ENCODE results near the gene CALCOCO1.

The CALCOCO1 gene

GRCh38 chr12:53740130-53740491 is 12.9 kb upstream of the CALCOCO1 start:
- ChIA-PET POLR2A (no interaction called here), CTCF (interaction anchor here (10.2 to 18.5 kb wide), 3 partner anchors 10 to 49 kb away, joined by 398 to 460 read pairs (median 434); partner anchors contain the start of gene CALCOCO1)
- TF ChIP-seq CTCF (IDR thresholded peaks at IDR 0.05; ENCODE audit: control extremely low read depth, extremely low read depth, low read depth, missing control alignments) = no peak
- no peak for DNase-seq (ENCODE audit: extremely low spot score)

GRCh38 chr12:53739214-53740129 is 12.2 kb upstream of the CALCOCO1 start:
- POLR2A ChIA-PET = no interaction called here
- CTCF ChIA-PET = interaction anchor here (1.6 to 19.1 kb wide), 6 partner anchors 4 to 64 kb away, joined by 4 to 460 read pairs (median 416); partner anchors contain the start of genes ATP5MC2 and CALCOCO1
- TF ChIP-seq CTCF (IDR thresholded peaks at IDR 0.05; ENCODE audit: control extremely low read depth, extremely low read depth, low read depth, missing control alignments) = no peak
- no peak for DNase-seq (ENCODE audit: extremely low spot score)

GRCh38 chr12:53738406-53739213 is 11.4 kb upstream of the CALCOCO1 start:
- POLR2A ChIA-PET = no interaction called here
- DNase-seq (ENCODE audit: extremely low spot score) = no peak
- no peak for TF ChIP-seq CTCF (IDR thresholded peaks at IDR 0.05; ENCODE audit: control extremely low read depth, extremely low read depth, low read depth, missing control alignments)

GRCh38 chr12:53737951-53738405 is 10.7 kb upstream of the CALCOCO1 start:
- TF ChIP-seq CTCF (IDR thresholded peaks at IDR 0.05; ENCODE audit: control extremely low read depth, extremely low read depth, low read depth, missing control alignments) = no peak
- CTCF ChIA-PET = interaction anchor here (1.6 to 19.1 kb wide), 6 partner anchors 5 to 62 kb away, joined by 4 to 460 read pairs (median 416); partner anchors contain the start of genes ATP5MC2 and CALCOCO1
- POLR2A ChIA-PET = no interaction called here
- DNase-seq (ENCODE audit: extremely low spot score) = no peak

More at GRCh38 chr12:53738406-53739213, 11.4 kb upstream of the CALCOCO1 start:
- CTCF ChIA-PET = interaction anchor here (1.6 to 19.1 kb wide), 6 partner anchors 4 to 63 kb away, joined by 4 to 460 read pairs (median 416); partner anchors contain the start of genes ATP5MC2 and CALCOCO1

- no peak for TF ChIP-seq CTCF (IDR thresholded peaks at IDR 0.05; ENCODE audit: control extremely low read depth, extremely low read depth, low read depth, missing control alignments)
- no peak for DNase-seq (ENCODE audit: extremely low spot score)
- ChIA-PET POLR2A (no interaction called here), CTCF (interaction anchor here (1.1 to 19.1 kb wide), 6 partner anchors 6 to 113 kb away, joined by 3 to 460 read pairs (median 200); no protein-coding TSS in a partner anchor)
These were observed 10.0 kb upstream of the CALCOCO1 start for GRCh38 chr12:53737093-53737808.

All from GM10248 (cell line).